ENCODE measurements around the gene SHISAL2A.

The SHISAL2A gene

DNA sequence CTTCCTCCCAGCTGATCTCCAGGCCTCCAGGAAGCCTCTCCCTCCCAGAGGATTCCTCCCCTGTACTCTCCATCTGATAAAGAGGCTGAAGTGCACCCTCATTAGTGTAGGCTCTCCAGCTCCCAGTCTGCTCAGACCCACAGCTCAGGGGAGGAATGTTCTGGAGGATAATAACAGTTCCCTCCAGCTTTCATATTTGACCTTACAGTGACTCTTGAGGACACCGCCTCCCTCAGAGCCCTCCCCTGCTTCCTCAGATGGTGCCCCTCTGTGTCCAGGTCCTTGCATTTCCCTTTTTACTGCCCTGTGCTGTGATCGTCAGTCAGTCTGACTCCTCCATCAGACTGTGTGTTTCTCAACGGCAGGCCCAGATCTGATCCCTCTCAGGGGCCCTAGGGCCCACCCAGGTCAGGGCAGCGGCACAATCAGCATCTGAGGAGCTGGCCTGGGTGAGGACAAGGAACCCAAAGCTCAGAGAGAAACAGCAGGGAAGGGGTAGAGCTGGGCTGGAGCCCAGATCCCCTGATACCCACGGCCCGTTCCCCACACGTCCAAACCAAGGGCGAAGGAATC is 1.1 kb upstream of the SHISAL2A start:
- no peak for DNase-seq (ENCODE audit: low read depth)
- H3K4me3 ChIP-seq (ENCODE audit: low read depth, low read length): no peak overlapping the region
- TF ChIP-seq, protein P1, sequence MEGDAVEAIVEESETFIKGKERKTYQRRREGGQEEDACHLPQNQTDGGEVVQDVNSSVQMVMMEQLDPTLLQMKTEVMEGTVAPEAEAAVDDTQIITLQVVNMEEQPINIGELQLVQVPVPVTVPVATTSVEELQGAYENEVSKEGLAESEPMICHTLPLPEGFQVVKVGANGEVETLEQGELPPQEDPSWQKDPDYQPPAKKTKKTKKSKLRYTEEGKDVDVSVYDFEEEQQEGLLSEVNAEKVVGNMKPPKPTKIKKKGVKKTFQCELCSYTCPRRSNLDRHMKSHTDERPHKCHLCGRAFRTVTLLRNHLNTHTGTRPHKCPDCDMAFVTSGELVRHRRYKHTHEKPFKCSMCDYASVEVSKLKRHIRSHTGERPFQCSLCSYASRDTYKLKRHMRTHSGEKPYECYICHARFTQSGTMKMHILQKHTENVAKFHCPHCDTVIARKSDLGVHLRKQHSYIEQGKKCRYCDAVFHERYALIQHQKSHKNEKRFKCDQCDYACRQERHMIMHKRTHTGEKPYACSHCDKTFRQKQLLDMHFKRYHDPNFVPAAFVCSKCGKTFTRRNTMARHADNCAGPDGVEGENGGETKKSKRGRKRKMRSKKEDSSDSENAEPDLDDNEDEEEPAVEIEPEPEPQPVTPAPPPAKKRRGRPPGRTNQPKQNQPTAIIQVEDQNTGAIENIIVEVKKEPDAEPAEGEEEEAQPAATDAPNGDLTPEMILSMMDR (IDR thresholded peaks at IDR 0.05; ENCODE audit: insufficient read depth, low read depth, low read length, missing control alignments): no peak

GRCh38 chr1:52633291-52633754 is 355 bp downstream of the SHISAL2A start:
- DNase-seq (ENCODE audit: low read depth): peak; percentile 37
- H3K4me3 ChIP-seq (ENCODE audit: low read depth, low read length): peak overlapping the region; percentile 36
- TF ChIP-seq, protein P1 (IDR thresholded peaks at IDR 0.05; ENCODE audit: insufficient read depth, low read depth, low read length, missing control alignments): no peak

GRCh38 chr1:52634111-52634510 is 1.1 kb downstream of the SHISAL2A start:
- TF ChIP-seq, protein P1 (IDR thresholded peaks at IDR 0.05; ENCODE audit: insufficient read depth, low read depth, low read length, missing control alignments): no peak
- no peak for DNase-seq (ENCODE audit: low read depth)
- H3K4me3 ChIP-seq (ENCODE audit: low read depth, low read length): no peak overlapping the region

- no peak overlapping the region for H3K4me3 ChIP-seq (ENCODE audit: low read depth, low read length)
- TF ChIP-seq, protein P1 (IDR thresholded peaks at IDR 0.05; ENCODE audit: insufficient read depth, low read depth, low read length, missing control alignments): no peak
- peak; percentile 19 for DNase-seq (ENCODE audit: low read depth)
Observed at GRCh38 chr1:52635321-52636089, 2.5 kb downstream of the SHISAL2A start.

DNA sequence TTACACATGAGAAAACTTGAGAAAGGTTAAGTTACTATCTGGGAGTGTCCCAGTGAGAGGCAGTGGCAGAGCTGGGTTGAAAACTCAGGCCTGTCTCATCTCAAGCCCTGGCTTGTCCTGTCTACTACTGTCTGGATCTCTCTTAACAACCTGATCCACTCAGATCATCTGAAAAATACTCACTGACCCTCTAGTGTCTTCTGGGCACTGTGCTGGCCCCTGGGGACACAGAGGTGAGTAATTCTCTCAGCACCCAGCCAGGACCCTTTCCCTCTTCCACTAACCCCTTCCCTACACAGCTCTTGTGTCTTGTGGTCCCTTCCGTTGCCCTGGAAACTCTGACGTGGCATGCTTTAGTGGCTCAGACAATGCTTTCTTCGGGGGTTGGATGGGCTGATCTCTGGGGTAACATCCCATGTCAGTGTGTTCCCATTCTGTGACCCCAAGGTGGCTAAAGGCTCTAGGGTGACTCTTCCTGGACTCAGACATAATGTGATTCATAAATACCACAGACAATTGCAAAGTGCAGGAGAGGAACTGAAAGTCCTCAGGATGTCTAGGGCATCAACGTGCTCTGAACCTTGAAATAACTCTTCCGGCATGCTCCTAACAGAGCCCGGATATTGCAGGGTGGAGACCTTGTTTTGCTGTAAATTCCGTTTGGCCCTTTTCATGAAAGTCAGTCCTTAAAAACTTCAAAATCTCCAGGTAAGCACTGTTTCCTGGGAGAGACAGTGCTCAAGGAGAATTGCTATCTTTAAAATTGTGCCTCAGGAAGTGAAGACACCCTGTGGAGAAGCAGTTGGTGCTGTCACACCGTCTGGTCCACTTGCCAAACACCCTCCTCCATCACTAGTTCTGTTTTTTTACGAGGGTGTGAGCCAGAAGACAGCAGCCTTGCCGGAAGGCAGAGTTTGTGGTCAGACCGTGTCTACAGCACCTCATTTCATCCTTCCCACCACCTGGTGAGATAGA is 4.0 kb downstream of the SHISAL2A start:
- H3K4me3 ChIP-seq (ENCODE audit: low read depth, low read length): peak overlapping the region; percentile 24
- TF ChIP-seq, protein P1 (IDR thresholded peaks at IDR 0.05; ENCODE audit: insufficient read depth, low read depth, low read length, missing control alignments): no peak
- peak; percentile 90 for DNase-seq (ENCODE audit: low read depth)

- H3K4me3 ChIP-seq (ENCODE audit: low read depth, low read length): no peak overlapping the region
- TF ChIP-seq, protein P1 (IDR thresholded peaks at IDR 0.05; ENCODE audit: insufficient read depth, low read depth, low read length, missing control alignments): no peak
- no peak for DNase-seq (ENCODE audit: low read depth)
Observed at GRCh38 chr1:52637946-52638345, 5.0 kb downstream of the SHISAL2A start.
